Measurements from ENCODE around the gene IL17RD.

The IL17RD gene

DNA sequence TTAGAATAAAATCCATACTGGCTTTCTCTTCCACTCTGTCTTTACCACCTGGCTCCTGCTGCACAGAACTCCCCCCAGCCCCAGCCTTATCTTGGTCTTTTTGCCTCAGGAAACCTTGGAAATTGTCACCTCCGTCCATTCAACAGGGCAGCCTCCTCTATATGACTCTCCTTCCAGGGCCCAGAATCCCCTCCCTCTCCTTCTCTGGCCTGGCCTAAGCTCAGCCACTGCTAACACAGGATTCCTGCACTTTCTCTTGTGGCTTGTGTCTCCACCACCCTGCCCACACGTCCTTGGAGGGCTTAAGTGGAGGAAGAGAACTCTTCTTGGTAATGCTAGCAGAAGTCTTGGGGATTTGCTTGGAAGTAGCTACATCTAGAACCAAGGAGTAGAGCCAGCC lies 1.5 kb upstream of the IL17RD start:
- no peak overlapping the region for H3K27ac Mint-ChIP-seq
- no peak overlapping the region for H3K4me3 Mint-ChIP-seq
- peaks cover 77% of the 10 kb centered on the region for H3K27me3 Mint-ChIP-seq
- peaks cover 21% of the 10 kb centered on the region for H3K4me1 Mint-ChIP-seq (ENCODE audit: low read depth)
- no peaks in the 10 kb centered on the region for H3K9me3 Mint-ChIP-seq
- no peaks in the 10 kb centered on the region for H3K36me3 Mint-ChIP-seq (ENCODE audit: low read depth)
- intact Hi-C loops (cut with micrococcal nuclease) = loop anchor here (10.0 kb wide), 1 partner anchor 388 kb away; the partner anchor contains the start of gene PDE12

DNA sequence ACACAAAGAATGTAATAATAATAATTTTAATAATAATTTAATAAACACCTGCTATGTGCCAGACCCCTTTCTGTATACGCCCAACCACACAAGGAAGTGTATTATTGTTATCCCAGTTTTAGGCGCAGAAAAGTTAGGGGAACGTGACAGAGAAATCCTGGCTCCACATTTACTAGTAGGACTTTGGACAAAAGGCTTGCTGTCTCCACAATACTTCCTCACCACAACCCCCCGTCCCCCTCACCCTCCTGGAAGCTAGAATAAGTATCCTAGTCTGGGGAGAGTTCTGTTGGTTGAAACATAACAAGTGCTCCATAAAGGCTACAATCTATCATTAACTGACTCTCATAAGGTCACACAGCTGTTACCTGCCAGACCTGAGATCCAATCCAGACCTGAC lies 488 bp upstream of the IL17RD start:
- intact Hi-C loops (cut with micrococcal nuclease) = loop anchor here (10.0 kb wide), 1 partner anchor 389 kb away; the partner anchor contains the start of gene PDE12
- H3K27me3 Mint-ChIP-seq = peaks cover 84% of the 10 kb centered on the region
- H3K36me3 Mint-ChIP-seq (ENCODE audit: low read depth) = no peaks in the 10 kb centered on the region
- no peaks in the 10 kb centered on the region for H3K9me3 Mint-ChIP-seq
- H3K4me3 Mint-ChIP-seq = no peak overlapping the region
- H3K4me1 Mint-ChIP-seq (ENCODE audit: low read depth) = peaks cover 21% of the 10 kb centered on the region
- no peak overlapping the region for H3K27ac Mint-ChIP-seq

GRCh38 chr3:57164217-57164656 lies 916 bp downstream of the IL17RD start:
- Mint-ChIP-seq H3K27ac (no peak overlapping the region), H3K27me3 (peaks cover 92% of the 10 kb centered on the region), H3K9me3 (no peaks in the 10 kb centered on the region), H3K4me1 (ENCODE audit: low read depth) (peaks cover 18% of the 10 kb centered on the region), H3K36me3 (ENCODE audit: low read depth) (no peaks in the 10 kb centered on the region), H3K4me3 (peak overlapping the region; percentile 76)
- intact Hi-C loops (cut with micrococcal nuclease) = loop anchor here (10.0 kb wide), 1 partner anchor 391 kb away; the partner anchor contains the start of gene PDE12

- no peaks in the 10 kb centered on the region for H3K9me3 Mint-ChIP-seq
- peaks cover 92% of the 10 kb centered on the region for H3K27me3 Mint-ChIP-seq
- peak overlapping the region; percentile 76 for H3K4me3 Mint-ChIP-seq
- no peak overlapping the region for H3K27ac Mint-ChIP-seq
- H3K36me3 Mint-ChIP-seq (ENCODE audit: low read depth) = no peaks in the 10 kb centered on the region
- H3K4me1 Mint-ChIP-seq (ENCODE audit: low read depth) = peaks cover 21% of the 10 kb centered on the region
- intact Hi-C loops (cut with micrococcal nuclease) = loop anchor here (10.0 kb wide), 1 partner anchor 391 kb away; the partner anchor contains the start of gene PDE12
These were observed 1.4 kb downstream of the IL17RD start for GRCh38 chr3:57163751-57164150.

- Mint-ChIP-seq H3K4me1 (ENCODE audit: low read depth) (peaks cover 17% of the 10 kb centered on the region), H3K27me3 (peaks cover 87% of the 10 kb centered on the region)
- intact Hi-C loops (cut with micrococcal nuclease) = loop anchor here (10.0 kb wide), 1 partner anchor 393 kb away; the partner anchor contains the start of gene PDE12
These were observed 3.2 kb downstream of the IL17RD start for GRCh38 chr3:57161915-57162314.

GRCh38 chr3:57160765-57161538 lies 4.2 kb downstream of the IL17RD start:
- peaks cover 19% of the 10 kb centered on the region for H3K4me1 Mint-ChIP-seq (ENCODE audit: low read depth)
- H3K27ac Mint-ChIP-seq = no peak overlapping the region
- no peaks in the 10 kb centered on the region for H3K36me3 Mint-ChIP-seq (ENCODE audit: low read depth)
- peaks cover 88% of the 10 kb centered on the region for H3K27me3 Mint-ChIP-seq
- H3K9me3 Mint-ChIP-seq = no peaks in the 10 kb centered on the region
- no peak overlapping the region for H3K4me3 Mint-ChIP-seq
- intact Hi-C loops (cut with micrococcal nuclease) = loop anchor here (10.0 kb wide), 1 partner anchor 394 kb away; the partner anchor contains the start of gene PDE12

More at GRCh38 chr3:57161915-57162314, 3.2 kb downstream of the IL17RD start:
- Mint-ChIP-seq H3K9me3 (no peaks in the 10 kb centered on the region), H3K36me3 (ENCODE audit: low read depth) (no peaks in the 10 kb centered on the region), H3K4me3 (no peak overlapping the region), H3K27ac (no peak overlapping the region)

DNA sequence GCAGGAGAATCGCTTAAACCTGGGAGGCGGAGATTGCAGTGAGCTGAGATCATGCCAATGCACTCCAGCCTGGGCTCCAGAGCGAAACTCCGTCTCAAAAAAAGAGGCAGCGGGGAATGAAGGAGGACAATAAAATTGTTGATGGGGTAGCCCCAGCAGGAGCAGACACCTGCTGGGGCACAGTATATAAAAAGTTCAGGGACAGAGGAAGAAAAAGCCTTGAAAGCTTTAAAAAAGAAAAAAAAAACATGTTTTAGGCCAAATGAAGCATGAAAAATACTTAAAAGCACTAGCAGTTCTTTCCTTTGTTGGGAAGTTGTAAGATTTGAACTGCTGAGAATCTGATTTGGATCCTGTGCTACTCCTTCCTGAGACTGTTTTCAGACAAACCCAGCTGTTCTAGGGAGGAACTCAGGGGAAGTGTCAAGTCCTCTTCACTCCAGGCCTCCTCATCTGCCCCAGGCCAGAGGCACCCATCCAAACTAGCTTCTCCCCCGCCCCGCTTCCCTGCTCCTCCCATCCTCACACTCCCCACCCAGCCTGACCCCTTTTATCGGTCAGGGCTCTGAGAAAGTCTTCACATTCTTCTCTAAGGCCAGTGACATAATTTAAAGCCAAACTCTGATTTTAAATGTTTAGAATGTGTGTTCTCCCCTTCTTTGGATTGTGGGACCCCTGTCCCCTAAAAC lies 4.9 kb downstream of the IL17RD start:
- Mint-ChIP-seq H3K4me1 (ENCODE audit: low read depth) (peaks cover 22% of the 10 kb centered on the region), H3K4me3 (no peak overlapping the region), H3K27ac (no peak overlapping the region), H3K9me3 (no peaks in the 10 kb centered on the region), H3K36me3 (ENCODE audit: low read depth) (no peaks in the 10 kb centered on the region), H3K27me3 (peaks cover 89% of the 10 kb centered on the region)
- intact Hi-C loops (cut with micrococcal nuclease) = loop anchor here (10.0 kb wide), 1 partner anchor 395 kb away; the partner anchor contains the start of gene PDE12

DNA sequence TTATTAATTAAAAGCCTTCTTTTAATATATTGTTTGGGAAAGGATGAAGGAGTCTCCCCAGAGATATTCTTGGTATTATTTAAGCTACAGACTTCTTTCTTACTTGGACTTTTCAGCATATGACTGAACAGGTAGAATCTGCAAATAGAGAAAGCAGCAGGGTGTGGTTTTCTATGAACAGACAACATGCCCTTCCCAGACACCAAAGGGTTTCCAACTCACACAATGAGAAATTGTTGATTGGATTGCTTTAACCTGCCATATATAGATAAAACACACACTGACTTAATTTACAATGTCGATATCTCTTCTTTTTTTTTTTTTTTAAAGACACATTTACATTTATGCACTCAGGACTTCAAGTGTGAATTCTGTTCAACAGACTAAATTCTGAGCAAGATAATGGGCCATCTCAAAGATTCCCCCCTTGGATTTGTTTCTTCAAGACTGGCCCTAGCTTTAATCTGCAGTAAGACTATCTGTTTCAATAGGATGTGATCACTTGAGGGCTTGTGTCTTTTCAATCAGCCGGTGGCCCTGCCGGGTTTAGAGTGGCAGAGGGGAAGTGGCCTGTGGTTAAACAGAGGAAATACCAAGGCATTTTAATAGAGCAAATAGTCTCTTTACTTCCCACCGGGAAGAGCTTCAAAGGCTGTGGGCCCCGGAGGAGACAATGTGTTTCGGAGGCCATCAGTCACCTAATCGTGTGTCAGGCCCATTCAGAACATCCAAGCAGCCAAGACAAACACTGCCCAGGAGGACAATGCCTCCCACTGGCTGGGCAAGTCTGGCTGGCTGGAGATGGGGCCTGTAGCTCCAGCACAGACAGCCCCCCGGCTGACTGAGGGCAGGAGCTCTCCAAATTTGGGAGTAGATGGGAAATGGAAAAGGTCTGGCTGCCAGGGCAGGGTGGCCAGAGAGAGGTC lies 6.1 kb downstream of the IL17RD start:
- Mint-ChIP-seq H3K4me3 (no peak overlapping the region), H3K4me1 (ENCODE audit: low read depth) (peaks cover 16% of the 10 kb centered on the region), H3K27me3 (peaks cover 91% of the 10 kb centered on the region), H3K27ac (no peak overlapping the region), H3K36me3 (ENCODE audit: low read depth) (no peaks in the 10 kb centered on the region), H3K9me3 (no peaks in the 10 kb centered on the region)
- intact Hi-C loops (cut with micrococcal nuclease) = no loop called here

DNA sequence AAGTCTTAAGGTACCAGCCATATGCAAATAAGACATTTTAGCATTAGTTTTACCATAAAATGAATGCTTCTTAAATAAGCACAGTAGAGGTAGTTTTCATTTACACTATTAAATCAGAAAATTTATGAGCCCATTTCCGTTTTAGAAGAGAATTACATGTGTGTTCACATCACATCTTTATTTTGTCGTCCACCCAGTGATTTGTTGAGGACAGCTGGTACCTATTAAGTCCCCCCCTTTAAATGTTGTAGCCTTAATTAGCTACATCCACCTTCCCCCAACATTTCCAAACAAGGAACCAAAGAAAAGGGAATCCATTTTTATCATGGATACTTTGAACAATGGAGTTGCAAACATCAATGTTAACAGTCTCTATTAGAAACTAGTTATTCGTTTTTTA lies 6.8 kb downstream of the IL17RD start:
- intact Hi-C loops (cut with micrococcal nuclease) = no loop called here
- no peaks in the 10 kb centered on the region for H3K9me3 Mint-ChIP-seq
- H3K4me3 Mint-ChIP-seq = no peak overlapping the region
- H3K27me3 Mint-ChIP-seq = peaks cover 87% of the 10 kb centered on the region
- H3K4me1 Mint-ChIP-seq (ENCODE audit: low read depth) = peaks cover 14% of the 10 kb centered on the region
- no peaks in the 10 kb centered on the region for H3K36me3 Mint-ChIP-seq (ENCODE audit: low read depth)
- no peak overlapping the region for H3K27ac Mint-ChIP-seq

DNA sequence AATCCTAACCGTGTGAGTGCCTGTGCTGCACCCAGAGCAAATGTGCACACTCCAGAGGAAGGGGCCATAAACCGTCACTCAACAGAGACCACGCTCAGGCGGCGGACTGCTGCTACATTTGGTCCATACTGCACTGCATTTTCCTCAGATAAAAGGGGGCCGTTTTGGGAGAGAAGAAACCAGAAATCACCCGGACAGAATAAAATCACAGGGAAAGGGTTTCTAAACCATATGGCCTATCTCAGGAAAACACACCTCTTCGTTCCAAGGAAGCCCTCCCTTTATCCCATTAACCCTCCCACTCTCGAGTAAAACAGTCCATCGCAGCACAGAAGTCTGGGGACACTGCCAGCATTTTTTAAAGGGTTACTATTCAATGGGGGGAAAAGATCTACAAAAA lies 7.6 kb downstream of the IL17RD start:
- Mint-ChIP-seq H3K4me3 (no peak overlapping the region), H3K27ac (no peak overlapping the region), H3K9me3 (no peaks in the 10 kb centered on the region), H3K27me3 (peaks cover 79% of the 10 kb centered on the region), H3K4me1 (ENCODE audit: low read depth) (peaks cover 14% of the 10 kb centered on the region), H3K36me3 (ENCODE audit: low read depth) (no peaks in the 10 kb centered on the region)
- intact Hi-C loops (cut with micrococcal nuclease) = no loop called here

- H3K4me1 Mint-ChIP-seq (ENCODE audit: low read depth) = peaks cover 14% of the 10 kb centered on the region
- no peaks in the 10 kb centered on the region for H3K9me3 Mint-ChIP-seq
- intact Hi-C loops (cut with micrococcal nuclease) = no loop called here
- H3K27me3 Mint-ChIP-seq = peaks cover 68% of the 10 kb centered on the region
- H3K36me3 Mint-ChIP-seq (ENCODE audit: low read depth) = no peaks in the 10 kb centered on the region
- no peak overlapping the region for H3K27ac Mint-ChIP-seq
- H3K4me3 Mint-ChIP-seq = no peak overlapping the region
These were observed 9.9 kb downstream of the IL17RD start for GRCh38 chr3:57155310-57155643.

GRCh38 chr3:57154470-57155309 lies 10.5 kb downstream of the IL17RD start:
- Mint-ChIP-seq H3K36me3 (ENCODE audit: low read depth) (no peaks in the 10 kb centered on the region), H3K27me3 (peaks cover 62% of the 10 kb centered on the region), H3K27ac (no peak overlapping the region)

More at GRCh38 chr3:57154470-57155309, 10.5 kb downstream of the IL17RD start:
- no peak overlapping the region for H3K4me3 Mint-ChIP-seq
- intact Hi-C loops (cut with micrococcal nuclease) = no loop called here
- no peaks in the 10 kb centered on the region for H3K9me3 Mint-ChIP-seq
- H3K4me1 Mint-ChIP-seq (ENCODE audit: low read depth) = peaks cover 14% of the 10 kb centered on the region
